Midbrain (tissue), 1 donor: ENCODE data around the gene MESP1.
A peak's percentile ranks its signal among the peaks of the same experiment; 100 is the strongest.

Experiments used
- DNase-seq: peaks from one replicate; lab custom pipeline; 2025; lab: John Stamatoyannopoulos, UW

Gene MESP1

DNA sequence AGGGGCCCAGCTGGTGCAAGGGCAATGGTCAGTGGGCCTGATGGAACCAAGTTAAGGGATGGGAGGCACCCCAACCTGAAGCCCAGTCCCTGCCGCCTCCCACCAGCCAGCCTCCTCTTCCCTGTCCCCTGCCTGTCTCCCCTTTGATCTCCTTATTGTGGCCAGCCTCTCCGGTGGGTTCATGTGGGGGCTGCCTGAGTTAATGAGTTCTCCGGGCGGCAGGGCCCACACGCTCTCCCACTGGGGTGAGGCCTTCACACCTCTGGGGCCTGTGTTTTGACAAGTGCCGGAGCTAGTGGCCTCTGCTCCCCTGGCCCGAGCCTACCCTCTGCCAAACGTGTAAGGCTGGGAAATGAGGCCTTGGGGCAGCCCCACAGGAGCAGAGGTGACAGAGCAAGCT is 7.2 kb upstream of the MESP1 start:
- no peak for DNase-seq

DNA sequence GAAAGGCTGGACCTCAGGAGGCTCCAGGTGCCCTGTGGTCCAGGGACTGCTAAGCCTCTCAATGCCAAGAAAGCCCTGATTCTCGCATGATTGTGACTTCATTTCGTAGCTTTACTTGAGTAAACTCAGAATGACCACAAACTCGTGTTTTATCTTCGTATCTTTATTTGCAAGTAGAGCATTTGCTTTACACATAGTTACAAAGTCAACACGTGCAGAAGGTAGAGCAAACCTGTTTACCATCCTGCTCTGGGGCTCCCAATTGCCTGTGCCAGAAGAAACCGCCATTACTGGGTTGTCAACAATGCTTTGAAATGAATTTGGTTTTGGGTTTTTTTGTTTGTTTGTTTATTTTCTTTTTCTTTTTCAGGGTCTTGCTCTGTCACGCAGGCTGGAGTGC is 5.8 kb upstream of the MESP1 start:
- no peak for DNase-seq

DNA sequence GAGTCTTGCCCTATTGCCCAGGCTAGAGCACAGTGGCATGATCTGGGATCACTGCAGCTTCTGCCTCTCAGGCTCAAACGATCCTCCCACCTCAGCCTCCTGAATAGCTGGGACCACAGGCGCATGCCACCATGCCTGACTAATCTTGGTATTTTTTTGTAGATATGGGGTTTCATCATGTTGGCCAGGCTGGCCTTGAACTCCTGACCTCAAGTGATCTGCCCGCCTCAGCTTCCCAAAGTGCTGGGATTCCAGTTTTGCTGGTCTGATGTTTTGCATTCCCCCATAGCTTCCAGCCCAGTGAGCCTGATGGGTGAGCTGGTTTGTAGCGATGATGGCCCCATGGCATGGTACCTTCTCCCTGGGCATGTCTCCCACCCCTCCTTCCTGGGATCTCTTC is 4.7 kb upstream of the MESP1 start:
- DNase-seq = no peak

- no peak for DNase-seq
Observed at GRCh38 chr15:89754361-89755154, 3.5 kb upstream of the MESP1 start.

- no peak for DNase-seq
Observed at GRCh38 chr15:89753855-89754254, 2.8 kb upstream of the MESP1 start.

- DNase-seq = no peak
Observed at GRCh38 chr15:89751748-89752147, 699 bp upstream of the MESP1 start.

DNA sequence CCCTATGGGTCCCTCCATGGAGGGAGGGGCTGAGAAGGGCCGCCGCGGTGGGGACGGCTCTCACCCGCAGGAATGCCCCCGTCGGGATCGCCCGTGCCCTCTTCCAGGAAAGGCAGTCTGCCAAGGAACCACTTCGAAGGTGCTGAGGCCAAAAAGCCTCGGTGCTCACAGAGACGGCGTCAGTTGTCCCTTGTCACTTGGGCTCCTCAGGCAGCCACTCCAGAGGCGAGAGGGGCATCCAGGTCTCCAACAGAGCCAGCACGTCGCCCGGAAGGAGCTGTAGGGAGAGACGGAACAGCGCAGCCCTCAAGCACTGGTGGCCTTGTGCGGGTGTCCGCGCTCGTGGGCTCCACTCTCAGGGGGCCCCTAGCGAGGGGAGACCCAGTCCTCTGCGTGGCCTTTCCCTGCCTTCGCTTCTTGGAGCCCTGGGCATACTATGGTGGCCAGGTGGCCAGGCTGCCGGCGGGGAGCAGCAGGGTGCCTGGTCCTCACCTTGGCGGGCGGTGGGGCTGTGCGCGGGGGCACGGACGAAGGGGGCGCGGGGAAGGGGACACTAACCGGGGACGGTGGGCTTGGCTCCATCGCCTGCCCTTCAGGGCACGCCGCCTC is 994 bp downstream of the MESP1 start:
- DNase-seq = no peak

DNA sequence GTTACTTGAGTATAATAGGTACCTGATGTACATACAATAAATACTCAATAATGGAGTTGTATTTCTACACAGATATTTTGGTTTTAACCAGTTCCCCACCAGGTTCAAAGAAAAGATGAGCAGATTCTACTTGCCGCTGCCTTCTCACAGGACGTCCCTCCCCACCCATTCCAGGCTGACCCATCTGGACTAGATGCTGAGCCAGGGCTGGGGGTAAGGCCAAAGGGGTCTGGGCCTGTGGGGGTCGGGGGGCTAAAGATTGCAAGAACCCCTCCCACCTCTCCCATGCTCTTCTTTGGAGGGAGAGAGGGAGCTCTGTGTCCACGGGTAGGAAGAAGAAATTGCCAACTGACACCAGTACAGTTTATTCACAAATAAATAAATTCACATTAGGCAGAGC is 1.5 kb downstream of the MESP1 start:
- DNase-seq = no peak

- DNase-seq = no peak
Observed at GRCh38 chr15:89749054-89749453, 2.0 kb downstream of the MESP1 start.

DNA sequence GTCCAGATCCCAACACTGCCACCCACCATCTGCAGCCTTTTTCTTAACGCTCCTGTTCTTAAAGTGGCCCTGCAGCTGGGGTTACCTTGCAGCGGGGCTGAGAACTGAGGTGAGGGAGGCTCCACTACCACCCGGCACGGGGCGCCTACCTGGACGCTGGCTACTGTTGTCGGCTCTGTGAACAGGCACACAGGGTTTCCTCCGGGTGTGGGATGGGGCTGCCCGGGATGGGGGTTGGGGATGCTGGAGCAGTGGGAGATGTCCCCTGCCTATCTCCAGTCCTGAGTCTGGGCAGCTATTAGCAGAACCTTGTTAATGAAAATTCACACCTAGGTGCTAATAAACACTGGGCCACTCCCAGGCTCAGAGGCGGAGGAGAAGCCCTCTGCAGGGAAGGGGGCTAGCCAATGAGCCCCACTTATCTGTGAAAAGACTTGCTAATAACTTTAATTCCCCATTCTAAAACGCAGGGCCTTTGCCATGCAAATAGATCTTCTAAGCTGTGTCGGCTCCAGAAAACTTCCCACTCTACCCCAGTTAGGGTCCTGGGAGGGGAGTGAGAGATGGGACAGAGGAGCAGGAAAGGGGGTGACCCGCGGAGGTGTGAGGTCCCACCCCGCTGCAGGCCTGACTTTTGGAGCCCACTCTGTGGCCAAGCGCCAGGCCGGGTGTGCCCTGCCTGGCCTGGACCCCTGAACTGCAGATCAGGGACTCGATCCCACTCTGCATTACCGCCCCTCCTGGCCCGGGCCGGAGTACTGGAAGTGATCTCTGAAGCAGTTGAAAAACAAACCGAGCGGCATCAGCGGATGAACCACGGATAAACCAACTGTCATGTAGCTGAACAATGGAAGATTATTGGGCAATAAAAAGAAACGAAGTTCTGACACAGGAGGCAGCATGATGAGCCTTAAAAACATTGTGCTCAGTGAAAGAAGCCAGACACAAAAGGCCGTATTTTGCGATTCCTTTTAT is 3.1 kb downstream of the MESP1 start:
- no peak for DNase-seq

DNA sequence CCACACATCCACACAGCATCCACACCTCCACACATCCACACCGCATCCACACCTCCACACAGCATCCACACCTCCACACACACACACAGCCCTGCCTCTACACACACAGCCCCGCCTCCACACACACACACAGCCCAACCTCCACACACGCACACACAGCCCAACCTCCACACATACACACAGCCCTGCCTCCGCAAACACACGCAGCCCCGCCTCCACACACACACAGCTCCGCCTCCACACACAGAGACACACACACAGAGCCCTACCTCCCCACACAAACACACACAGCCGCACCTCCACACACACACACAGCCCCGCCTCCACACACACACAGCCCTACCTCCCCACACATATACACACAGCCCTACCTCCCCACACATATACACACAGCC is 4.7 kb downstream of the MESP1 start:
- no peak for DNase-seq

DNA sequence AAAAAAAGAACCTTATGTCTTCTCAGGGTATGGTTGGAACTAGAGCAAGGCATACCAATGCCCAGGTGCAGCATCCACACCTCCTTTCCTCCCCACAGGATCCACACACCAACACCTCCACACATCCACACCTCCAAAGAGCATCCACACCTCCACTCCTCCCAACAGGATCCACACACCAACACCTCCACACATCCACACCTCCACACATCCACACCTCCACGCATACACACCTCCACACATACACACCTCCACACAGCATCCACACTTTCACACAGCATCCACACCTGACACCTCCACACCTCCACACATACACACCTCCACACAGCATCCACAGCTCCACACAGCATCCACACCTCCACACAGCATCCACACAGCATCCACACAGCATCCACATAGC is 5.3 kb downstream of the MESP1 start:
- no peak for DNase-seq

- DNase-seq = no peak
Observed at GRCh38 chr15:89745131-89745530, 5.9 kb downstream of the MESP1 start.

DNA sequence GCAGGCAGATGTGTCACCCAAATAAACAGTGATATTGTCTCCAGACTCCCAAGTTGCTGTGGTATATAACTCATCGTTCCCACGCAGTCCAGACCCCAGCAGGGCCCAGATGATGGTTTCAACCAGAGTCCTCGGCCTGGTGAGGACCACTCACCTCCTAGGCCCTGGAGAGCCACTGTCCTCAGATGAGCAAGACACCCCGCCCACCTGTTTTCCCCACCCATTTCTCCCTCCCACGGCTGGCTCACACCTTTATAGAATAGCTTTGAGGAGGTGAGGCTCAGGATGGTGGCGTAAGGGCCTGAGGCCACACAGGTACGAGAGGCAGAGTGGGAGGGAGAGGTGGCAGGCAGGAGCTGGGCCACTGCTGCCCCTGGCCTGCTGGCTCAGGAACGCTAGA is 7.5 kb downstream of the MESP1 start:
- no peak for DNase-seq

DNA sequence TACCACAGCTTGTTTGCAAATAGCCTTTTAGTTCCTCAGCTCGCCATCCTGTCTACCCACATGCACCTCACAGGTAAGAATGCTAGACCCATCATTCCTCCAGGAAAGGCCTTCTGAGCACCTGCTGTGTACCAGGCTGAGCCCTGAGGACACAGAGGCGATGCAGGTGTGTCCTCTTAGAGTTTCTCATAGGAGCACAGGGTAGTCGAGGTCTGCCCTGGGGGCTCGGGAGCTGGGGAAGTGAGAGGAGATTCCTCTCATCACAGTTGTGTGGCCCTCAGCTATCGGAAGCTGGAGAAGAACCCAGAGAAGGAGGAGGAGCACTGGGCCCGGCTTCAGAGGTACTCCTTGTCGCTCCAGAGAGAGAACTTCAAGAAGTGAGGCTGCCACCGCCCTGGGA is 8.0 kb downstream of the MESP1 start:
- DNase-seq = no peak

DNA sequence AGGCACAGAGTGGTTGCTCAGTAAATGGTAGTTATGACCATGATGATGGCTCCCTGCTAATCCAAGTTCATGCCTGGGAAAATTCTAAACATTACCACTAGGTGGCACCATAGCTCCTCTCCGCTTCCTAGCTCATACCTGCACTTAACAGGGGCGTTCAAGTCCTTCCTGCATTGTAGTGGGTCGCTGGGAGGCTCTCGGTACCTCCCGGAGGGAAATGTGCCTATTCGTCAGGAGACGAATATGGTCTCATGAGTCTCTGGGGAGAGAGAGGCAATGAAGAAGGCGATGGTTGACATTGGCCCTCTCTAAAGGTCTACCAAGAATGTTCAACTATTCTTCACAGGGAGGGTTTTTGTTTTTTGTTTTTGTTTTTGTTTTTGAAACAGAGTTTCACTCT is 10.9 kb downstream of the MESP1 start:
- DNase-seq = peak; percentile 68

- DNase-seq = no peak
Observed at GRCh38 chr15:89735773-89736172, 15.3 kb downstream of the MESP1 start.

DNA sequence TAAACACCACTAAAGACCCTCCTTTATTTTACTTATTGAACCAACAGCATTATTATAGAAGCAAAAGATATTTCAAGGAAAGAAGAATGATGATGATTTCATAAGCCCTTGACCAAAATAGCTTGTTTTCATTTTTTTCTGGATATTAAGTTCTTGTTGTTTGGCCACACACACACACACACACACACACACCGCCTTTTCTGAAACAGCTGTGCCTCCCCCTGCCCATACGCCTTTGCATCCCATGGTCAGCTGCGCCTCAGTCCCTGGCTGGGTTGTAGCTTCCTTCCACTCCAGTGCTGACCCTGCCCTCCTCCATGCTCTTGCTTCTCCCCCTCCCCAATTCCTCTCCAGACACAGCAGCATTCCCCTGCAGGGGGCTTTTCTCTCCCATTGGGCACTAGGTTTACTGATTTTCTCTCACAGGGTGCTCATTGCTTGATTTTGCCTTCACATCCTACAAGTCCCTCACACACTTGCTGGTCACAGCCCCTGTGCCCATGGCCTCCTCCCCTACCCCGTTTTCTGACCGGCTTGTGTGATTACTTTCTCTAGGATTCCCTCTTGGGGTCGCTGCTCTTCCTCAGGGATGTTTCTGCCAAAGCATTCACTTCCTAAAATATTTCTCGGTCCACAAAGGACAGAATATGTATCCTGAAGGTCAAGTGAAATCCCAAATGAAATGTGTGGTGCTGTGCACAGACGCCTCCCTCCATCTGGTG is 18.4 kb downstream of the MESP1 start:
- no peak for DNase-seq

GRCh38 chr15:89731275-89731674 is 19.8 kb downstream of the MESP1 start:
- DNase-seq = no peak

- no peak for DNase-seq
Observed at GRCh38 chr15:89728254-89728653, 22.8 kb downstream of the MESP1 start.

- DNase-seq = no peak
Observed at GRCh38 chr15:89725064-89725463, 26.0 kb downstream of the MESP1 start.

GRCh38 chr15:89724621-89725020 is 26.4 kb downstream of the MESP1 start:
- DNase-seq = no peak
